Fibroblast of the aortic adventitia (primary cell): ENCODE data around the gene C20orf173. TPM values are rescaled to one million over a fixed set of nuclear protein-coding genes. Genes with fewer than 3 reads are reported as not detected.
"Not testable (repeated sequence)": the region's sequence is repeated elsewhere in the genome, so short reads cannot be mapped to it uniquely, and the experiment has no call there.

Experiments used
- DNase-seq: peaks from one replicate; pipeline ENCODE4 v3.0.0-alpha.2; 2010; ENCODE audit warnings: low read depth
- H3K4me3 ChIP-seq: 2 replicates; pipeline ENCODE4 v1.5.1; 2011; ENCODE audit warnings: low read depth, mild to moderate bottlenecking, control low read depth, low read length, moderate library complexity
- total RNA-seq: library from RNA; depleted of rRNA; stranded (reverse); fragments of >200 nt; gene quantifications from 2 replicates; pipeline ENCODE4 v1.2.3, GENCODE V29; 2012; ENCODE audit warnings: low replicate concordance
- TF ChIP-seq, protein P1 (sequence below): IDR thresholded peaks from 2 replicates; pipeline ENCODE4 v1.5.1; 2011; ENCODE audit warnings: mild to moderate bottlenecking, low read length, control low read depth, inconsistent platforms; ENCODE audit not compliant: insufficient read depth

C20orf173 gene
- total RNA-seq, 1 donor, result not detected

GRCh38 chr20:35551503-35551902 lies 22.1 kb upstream of the C20orf173 start:
- H3K4me3 ChIP-seq, result no peak overlapping the region
- no peak for DNase-seq
- TF ChIP-seq, protein P1, sequence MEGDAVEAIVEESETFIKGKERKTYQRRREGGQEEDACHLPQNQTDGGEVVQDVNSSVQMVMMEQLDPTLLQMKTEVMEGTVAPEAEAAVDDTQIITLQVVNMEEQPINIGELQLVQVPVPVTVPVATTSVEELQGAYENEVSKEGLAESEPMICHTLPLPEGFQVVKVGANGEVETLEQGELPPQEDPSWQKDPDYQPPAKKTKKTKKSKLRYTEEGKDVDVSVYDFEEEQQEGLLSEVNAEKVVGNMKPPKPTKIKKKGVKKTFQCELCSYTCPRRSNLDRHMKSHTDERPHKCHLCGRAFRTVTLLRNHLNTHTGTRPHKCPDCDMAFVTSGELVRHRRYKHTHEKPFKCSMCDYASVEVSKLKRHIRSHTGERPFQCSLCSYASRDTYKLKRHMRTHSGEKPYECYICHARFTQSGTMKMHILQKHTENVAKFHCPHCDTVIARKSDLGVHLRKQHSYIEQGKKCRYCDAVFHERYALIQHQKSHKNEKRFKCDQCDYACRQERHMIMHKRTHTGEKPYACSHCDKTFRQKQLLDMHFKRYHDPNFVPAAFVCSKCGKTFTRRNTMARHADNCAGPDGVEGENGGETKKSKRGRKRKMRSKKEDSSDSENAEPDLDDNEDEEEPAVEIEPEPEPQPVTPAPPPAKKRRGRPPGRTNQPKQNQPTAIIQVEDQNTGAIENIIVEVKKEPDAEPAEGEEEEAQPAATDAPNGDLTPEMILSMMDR, result no peak

DNA sequence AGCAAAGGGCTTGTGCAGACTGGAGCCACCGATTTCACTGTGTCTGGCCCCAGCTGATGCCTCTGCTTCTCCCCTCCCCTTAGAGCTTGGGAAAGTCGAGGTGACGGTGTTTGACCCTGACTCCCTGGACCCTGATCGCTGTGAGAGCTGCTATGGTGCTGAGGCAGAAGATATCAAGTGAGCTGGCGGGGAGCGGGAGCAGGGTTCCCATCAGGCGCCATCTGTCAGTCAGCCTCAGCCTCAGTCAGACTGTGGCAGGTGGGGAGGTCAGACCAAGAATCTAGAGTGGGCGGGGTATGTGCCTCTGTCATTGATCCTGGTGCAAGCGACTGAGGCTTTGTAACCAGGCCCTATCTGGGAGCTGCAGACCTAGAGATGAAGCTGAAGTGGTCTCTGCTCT lies 17.9 kb upstream of the C20orf173 start:
- no peak overlapping the region for H3K4me3 ChIP-seq
- TF ChIP-seq, protein P1, result no peak
- no peak for DNase-seq

- TF ChIP-seq, protein P1, result no peak
- H3K4me3 ChIP-seq, result no peak overlapping the region
- DNase-seq, result no peak
Measured at GRCh38 chr20:35546127-35546526, 16.7 kb upstream of the C20orf173 start.

DNA sequence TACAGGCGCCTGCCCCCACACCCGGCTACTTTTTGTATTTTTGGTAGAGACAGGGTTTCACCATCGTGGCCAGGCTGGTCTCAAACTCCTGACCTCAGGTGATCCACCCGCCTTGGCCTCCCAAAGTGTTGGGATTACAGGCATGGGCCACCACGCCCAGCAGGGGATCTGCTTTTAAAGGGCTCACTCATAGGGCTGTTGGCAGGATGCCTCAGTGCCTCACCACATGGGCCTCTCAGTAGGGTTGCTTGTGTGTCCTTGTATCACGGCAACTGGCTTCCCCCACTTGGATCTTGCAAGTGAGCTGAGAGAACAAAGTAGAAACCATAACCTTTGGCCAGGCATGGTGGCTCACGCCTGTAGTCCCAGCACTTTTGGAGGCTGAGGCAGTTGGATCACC lies 15.5 kb upstream of the C20orf173 start:
- DNase-seq, H3K4me3 ChIP-seq: not testable (repeated sequence)

- TF ChIP-seq, protein P1, result no peak
- DNase-seq, result no peak
- H3K4me3 ChIP-seq, result no peak overlapping the region
Measured at GRCh38 chr20:35544436-35544835, 15.0 kb upstream of the C20orf173 start.

DNA sequence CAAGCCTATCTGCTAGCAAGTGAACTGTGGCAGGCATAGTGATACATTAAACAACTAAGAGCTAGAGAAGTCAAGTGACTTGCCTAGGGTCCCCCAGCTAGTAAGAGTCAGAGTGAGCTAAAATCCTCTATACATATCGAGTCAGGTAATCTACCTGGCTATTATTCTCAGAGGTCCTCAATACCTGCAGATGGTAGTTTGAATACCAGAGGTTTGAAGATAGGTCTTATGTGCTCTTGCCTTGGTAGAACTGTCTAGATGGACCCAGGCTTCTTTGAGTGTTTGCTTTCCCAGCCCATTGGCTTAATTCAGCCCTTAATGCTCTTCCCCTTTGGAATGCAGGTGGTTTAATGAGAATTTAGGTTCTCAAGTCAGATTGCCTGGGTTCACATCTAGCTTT lies 13.5 kb upstream of the C20orf173 start:
- TF ChIP-seq, protein P1, result no peak
- peak overlapping the region; percentile 80 for H3K4me3 ChIP-seq

DNA sequence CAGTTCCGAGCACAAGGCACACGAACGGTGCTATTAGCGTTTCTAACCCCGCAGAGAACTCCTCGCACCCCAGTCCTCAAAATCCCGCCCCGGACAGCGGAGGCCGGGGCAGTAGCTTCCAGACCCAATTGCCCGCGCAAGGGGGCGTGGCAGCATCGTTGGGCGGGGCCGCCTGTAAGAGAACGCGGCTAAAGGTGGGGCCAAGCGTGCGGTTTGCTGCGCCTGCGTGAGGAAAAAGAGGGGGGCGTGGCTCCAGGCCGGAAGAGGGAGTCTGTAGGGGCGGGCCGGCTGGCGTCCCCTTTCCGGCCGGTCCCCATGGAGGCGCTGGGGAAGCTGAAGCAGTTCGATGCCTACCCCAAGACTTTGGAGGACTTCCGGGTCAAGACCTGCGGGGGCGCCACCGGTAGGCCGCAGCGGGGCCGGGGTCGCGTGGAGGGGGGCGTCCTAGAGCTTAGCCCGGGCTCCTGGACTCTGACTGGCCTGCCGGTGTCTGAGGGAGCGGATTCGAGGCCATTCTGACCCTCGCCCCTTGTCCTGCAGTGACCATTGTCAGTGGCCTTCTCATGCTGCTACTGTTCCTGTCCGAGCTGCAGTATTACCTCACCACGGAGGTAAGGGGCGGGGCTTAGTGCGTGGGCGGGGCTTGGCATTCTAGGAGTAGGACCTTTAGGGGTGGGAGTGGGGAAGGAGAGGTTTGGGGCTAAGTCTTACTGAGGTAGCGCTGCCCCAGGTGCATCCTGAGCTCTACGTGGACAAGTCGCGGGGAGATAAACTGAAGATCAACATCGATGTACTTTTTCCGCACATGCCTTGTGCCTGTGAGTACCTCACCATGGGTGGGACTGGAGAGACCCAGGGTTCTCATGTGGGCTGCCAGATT lies 12.6 kb upstream of the C20orf173 start, which contains the start of gene ERGIC3:
TSS of gene ERGIC3 (plus strand) at position 296 of the 880 bp plus-strand sequence. CDS start at position 316, 20 bp downstream.
- DNase-seq, result peak; percentile 91
- peak within 1 kb of the TSS; percentile 80 for H3K4me3 ChIP-seq
- TF ChIP-seq, protein P1, result no peak

More for the DNA sequence above, 13.5 kb upstream of the C20orf173 start:
- DNase-seq, result no peak
